GM12874 (cell line): ENCODE data around the gene TSSK6.

ENCODE experiments used
- TF ChIP-seq, protein P1 (sequence below): IDR thresholded peaks from 2 replicates; pipeline ENCODE4 v1.5.1; 2011; ENCODE audit warnings: low read depth, mild to moderate bottlenecking, control low read depth, low read length, moderate library complexity; ENCODE audit not compliant: insufficient read depth

Gene TSSK6

DNA sequence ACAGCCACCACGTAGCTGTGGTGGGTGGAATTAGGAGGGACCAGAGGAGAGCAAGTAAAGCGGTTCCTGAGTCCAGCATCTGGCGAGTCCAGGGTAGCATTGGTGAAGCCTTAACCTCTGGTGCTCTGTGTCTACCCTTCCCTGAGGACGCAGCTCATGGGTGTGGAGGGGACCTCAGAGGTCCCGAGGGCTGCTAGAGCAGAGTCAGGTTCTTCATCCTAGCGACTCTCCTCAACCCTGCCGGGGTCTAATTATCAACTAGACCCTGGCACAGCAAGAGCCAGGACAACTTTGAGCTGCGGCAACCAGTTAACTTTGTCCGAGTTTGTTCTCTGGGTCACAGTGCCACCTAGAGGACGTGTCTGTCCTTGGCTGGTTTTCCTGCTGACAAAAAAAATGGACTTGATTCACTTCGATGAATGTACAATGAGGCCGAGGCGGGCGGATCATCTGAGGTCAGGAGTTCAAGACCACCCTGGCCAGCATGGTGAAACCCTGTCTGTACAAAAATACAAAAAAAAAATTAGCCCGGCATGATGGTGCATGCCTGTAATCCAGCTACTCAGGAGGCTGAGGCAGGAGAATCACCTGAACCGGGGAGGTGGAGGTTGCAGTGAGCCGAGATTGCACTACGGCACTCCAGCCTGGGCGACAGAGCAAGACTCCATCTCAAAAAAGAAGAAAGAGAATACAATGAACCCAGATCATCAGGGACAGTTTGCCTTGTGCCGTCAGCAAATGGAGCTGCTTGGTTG, 25.0 kb downstream of the TSSK6 start:
- TF ChIP-seq, protein P1, sequence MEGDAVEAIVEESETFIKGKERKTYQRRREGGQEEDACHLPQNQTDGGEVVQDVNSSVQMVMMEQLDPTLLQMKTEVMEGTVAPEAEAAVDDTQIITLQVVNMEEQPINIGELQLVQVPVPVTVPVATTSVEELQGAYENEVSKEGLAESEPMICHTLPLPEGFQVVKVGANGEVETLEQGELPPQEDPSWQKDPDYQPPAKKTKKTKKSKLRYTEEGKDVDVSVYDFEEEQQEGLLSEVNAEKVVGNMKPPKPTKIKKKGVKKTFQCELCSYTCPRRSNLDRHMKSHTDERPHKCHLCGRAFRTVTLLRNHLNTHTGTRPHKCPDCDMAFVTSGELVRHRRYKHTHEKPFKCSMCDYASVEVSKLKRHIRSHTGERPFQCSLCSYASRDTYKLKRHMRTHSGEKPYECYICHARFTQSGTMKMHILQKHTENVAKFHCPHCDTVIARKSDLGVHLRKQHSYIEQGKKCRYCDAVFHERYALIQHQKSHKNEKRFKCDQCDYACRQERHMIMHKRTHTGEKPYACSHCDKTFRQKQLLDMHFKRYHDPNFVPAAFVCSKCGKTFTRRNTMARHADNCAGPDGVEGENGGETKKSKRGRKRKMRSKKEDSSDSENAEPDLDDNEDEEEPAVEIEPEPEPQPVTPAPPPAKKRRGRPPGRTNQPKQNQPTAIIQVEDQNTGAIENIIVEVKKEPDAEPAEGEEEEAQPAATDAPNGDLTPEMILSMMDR = peak; percentile 74

DNA sequence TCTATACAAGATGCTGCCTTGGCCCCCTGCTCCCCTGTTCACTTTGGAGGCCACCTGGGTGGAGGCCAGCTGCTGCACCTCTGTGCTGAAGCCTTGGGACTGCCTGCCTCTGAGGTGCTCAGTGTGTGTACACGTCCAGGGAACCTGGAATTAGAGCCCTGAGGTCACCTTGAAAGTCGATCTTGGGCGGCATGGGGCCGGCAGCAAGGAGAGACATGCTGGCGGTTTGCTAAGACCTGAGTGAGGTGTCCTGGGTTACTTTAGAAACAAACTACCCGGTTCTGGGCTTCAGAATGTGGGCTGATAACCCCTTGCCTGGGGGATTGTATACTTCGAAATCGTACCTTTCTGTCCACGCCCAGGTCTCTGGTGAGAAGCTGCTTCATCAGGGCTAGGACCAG, 25.5 kb downstream of the TSSK6 start:
- TF ChIP-seq, protein P1 = no peak

DNA sequence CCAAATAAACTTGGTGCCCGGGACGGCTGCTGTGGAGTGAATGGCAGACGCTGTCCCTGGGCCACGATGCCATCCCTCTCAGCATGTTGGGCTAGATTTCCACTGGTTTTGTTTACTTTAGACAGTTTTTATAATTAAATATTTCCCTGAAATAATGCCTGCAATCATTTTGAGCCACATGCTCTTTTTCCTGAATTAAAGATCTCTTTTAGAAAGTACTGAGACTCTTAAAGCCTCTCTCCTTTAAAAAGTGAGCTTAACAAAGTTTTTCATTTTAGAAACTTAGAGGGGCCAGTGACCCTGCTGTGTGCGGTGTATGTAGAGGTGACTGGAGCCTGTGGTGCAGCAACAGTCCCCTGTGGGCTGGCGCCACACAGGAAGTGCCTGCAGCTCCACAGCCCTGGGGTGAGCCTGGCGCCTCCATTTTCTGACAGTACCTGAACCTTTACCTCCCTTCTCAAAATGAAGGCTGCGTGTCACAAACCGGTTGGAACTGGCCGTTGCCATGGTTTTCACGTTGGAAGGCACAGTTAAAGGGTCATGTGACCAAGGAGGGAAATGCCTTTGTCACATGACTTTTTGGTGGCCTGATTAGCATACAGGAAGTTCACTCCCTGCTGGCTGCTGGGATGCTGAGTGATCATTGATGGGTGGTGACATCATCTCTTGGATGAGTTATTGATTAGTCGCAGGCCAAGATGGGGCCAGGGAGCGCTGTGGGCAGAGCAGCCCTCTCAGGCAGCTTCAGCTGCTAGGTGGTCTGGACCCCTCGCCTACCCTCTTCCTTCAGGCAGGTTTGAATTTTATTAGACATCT, 26.3 kb downstream of the TSSK6 start:
- TF ChIP-seq, protein P1 = no peak

DNA sequence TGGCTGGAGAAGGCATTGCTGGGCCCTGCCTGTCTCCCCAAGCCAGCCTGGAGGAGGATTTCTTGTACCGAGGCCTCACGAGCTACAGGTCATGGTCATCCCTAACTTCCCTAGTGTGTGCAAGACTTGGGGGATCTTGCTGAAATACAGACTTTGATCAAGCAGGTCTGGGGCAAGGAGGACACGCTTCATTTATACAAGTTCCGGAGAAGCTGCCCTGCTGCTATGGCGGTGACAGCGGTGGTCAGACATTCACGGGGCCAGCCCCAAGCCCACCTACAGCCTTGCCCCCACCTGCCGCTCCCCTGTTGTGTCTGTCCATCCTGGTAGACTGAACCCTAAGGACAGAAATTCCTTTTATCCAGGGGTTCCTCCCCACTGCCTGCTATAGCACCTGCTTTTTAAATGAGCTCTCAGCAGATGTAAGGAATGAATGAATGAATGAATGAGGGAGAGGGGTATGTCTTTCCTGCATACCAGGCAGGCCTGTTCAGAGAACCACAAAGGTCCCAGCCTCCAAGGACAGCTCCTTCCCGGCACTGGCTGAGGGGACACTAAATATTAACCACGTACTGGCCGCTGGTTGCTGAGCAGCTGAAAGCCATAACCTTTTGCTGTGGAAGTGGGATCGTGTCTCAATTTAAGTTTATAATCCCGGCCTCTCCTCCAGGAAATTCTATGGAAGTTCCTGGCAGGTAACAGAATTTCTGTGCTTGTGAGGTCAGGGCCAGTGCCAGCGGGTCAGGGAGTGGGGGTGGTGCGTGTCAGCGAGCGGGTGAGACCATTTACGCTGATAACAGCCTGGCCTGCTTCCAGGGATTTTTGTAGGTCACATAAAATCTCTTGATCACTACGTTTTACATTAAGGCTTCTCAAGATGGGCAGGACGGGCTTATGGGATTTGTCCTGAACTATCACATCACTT, 27.1 kb downstream of the TSSK6 start:
- TF ChIP-seq, protein P1 = no peak

DNA sequence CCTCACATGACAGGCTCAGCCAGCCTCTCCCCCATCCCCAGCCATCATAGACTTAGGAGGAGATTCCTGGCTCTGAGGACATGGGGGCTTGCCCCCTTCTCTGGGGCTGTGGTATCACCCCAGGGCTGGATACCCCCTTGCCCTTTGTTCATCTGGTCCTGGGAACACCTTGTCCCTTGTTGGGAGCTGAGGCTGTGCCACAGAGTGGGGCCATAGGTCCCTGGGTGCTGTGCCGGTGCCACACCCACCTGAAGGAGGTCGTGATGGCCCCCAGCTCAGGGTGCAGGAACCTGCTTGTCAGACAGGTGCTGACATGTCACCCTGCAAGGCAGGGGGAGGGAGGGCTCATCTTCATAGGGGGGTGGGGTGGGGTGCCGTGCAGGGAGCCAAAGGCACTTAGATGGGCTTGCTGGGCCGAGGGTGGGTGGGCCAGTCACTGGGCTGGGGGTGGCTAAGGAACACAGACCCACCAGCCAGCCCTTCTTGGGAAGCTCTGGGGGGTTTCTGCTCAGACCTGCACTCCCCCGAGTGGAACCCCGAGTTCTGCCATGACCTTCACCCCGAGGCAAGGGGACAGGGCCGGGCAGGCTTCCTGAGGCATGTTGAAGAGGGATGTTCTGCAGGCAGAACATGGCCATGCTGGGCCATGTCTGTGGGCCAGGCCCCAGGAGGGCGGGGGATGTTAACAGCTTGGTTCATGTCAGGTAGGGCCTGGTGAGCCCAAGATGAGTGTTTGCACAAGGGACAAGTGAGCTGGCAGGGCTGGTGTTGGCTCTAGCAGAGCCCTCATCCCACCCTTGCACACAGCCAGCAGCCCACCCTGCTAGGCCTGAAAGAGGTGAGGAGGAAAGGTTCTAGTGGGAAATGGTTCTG, 28.0 kb downstream of the TSSK6 start:
- TF ChIP-seq, protein P1 = no peak

DNA sequence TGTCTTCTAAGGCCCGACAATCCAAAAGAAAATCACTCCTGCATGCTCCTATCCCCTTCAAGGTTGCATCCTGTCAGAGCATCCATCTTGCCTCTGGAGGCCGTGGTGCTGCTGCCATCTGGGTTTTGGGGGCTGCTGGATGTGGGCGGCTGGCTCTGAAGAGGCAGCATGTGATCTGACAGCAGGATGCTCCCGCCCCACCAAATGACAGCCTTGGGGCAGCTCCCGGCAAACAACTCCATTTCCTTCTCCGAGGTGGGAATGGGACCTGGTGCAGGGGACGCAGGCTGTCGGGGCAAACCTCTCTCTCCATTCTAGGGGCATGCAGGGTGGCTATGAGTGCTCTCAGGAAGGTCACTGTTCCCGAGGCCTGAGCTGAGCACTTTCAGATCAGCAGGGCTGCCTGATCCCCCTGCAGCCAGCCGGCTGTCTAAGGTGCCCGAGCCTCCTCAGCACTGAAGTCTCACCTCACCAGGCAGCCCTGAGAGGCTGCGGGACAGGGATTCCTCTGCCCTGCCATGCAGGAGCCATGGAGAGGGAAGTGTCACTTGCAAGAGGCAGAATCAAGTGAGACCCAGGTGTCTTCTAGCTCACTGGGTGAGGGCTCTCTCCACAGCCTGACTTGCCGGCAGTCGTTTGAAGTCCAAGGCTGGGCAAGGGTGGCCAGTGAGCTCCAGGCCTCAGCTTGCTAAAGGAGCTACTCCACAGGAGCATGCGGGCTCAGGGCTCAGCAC, 28.8 kb downstream of the TSSK6 start:
- TF ChIP-seq, protein P1 = no peak
